WTC11 (cell line): Measurements from ENCODE around the gene KCNMA1. TPM values are rescaled to one million over a fixed set of nuclear protein-coding genes. Genes with fewer than 3 reads are reported as not detected.

ENCODE experiments used
- ATAC-seq: fragments of 200-7000 bp; cut with Tn5 transposase; 2 replicates; pipeline ENCODE4 v1.10.0; 2021; ENCODE audit warnings: mild to moderate bottlenecking, moderate library complexity
- CTCF ChIA-PET: fragments of 300-600 bp; sonication (Branson Sonifier 250); formaldehyde crosslinking; loops from one replicate; lab custom pipeline; 2021; ENCODE audit warnings: antibody characterized with exemption; lab: Charles Lee
- POLR2A ChIA-PET: fragments of 350-600 bp; sonication (Branson Sonifier 250); formaldehyde crosslinking; loops from one replicate; lab custom pipeline; 2021; ENCODE audit warnings: antibody characterized with exemption; lab: Charles Lee
- DNase-seq: peaks from one replicate; pipeline ENCODE4 v3.0.0; 2021; ENCODE audit warnings: low spot score
- H3K27ac Mint-ChIP-seq: 2 replicates; pipeline ENCODE4 v1.8.0; 2021; ENCODE audit warnings: mixed read lengths
- H3K27me3 Mint-ChIP-seq: 2 replicates; pipeline ENCODE4 v1.8.0; 2021; ENCODE audit warnings: low read depth, mild to moderate bottlenecking, moderate library complexity, mixed read lengths
- H3K36me3 Mint-ChIP-seq: 2 replicates; pipeline ENCODE4 v1.8.0; 2021; ENCODE audit warnings: mixed read lengths
- H3K4me1 Mint-ChIP-seq: 2 replicates; pipeline ENCODE4 v1.8.0; 2022; ENCODE audit warnings: mixed read lengths
- H3K4me3 Mint-ChIP-seq: 2 replicates; pipeline ENCODE4 v1.8.0; 2021; ENCODE audit warnings: mild to moderate bottlenecking, moderate library complexity, mixed read lengths
- H3K9me3 Mint-ChIP-seq: 2 replicates; pipeline ENCODE4 v1.8.0; 2021; ENCODE audit warnings: mixed read lengths
- AFF4 ChIP-seq: sonication (generic); formaldehyde crosslinking; IDR thresholded peaks from 2 replicates; pipeline ENCODE4 v1.8.1; 2023; ENCODE audit warnings: mild to moderate bottlenecking, missing genetic modification reagents, borderline replicate concordance
- E2F1 ChIP-seq: sonication (generic); formaldehyde crosslinking; IDR thresholded peaks from 2 replicates; pipeline ENCODE4 v1.8.0; 2022; ENCODE audit warnings: mild to moderate bottlenecking, missing genetic modification reagents
- GABPB1 ChIP-seq: sonication (generic); formaldehyde crosslinking; IDR thresholded peaks from 2 replicates; pipeline ENCODE4 v1.8.1; 2023; ENCODE audit warnings: mild to moderate bottlenecking, missing genetic modification reagents
- MAX ChIP-seq: sonication (generic); formaldehyde crosslinking; IDR thresholded peaks from 2 replicates; pipeline ENCODE4 v1.8.0; 2022; ENCODE audit warnings: mild to moderate bottlenecking, missing genetic modification reagents
- NFE2L1 ChIP-seq: sonication (generic); formaldehyde crosslinking; IDR thresholded peaks from 2 replicates; pipeline ENCODE4 v1.8.1; 2023; ENCODE audit warnings: missing genetic modification reagents
- NFYB ChIP-seq: sonication (generic); formaldehyde crosslinking; conservative IDR thresholded peaks from 2 replicates; pipeline ENCODE4 v1.8.0; 2022; ENCODE audit warnings: low read depth, missing genetic modification reagents
- RELA ChIP-seq: sonication (generic); formaldehyde crosslinking; IDR thresholded peaks from 2 replicates; pipeline ENCODE4 v1.8.1; 2022; ENCODE audit warnings: missing genetic modification reagents, mild to moderate bottlenecking, borderline replicate concordance
- RORB ChIP-seq: fragments of 250-450 bp; sonication (Bioruptor Pico); IDR thresholded peaks from 2 replicates; pipeline ENCODE4 v1.9.0; 2021; ENCODE audit warnings: mild to moderate bottlenecking
- SMAD3 ChIP-seq: sonication (generic); formaldehyde crosslinking; IDR thresholded peaks from 2 replicates; pipeline ENCODE4 v1.8.0; 2022; ENCODE audit warnings: missing genetic modification reagents, mild to moderate bottlenecking, borderline replicate concordance
- ZNF138 ChIP-seq: sonication (generic); formaldehyde crosslinking; conservative IDR thresholded peaks from 2 replicates; pipeline ENCODE4 v1.8.1; 2022; ENCODE audit warnings: mild to moderate bottlenecking, moderate library complexity, missing genetic modification reagents
- ZNF232 ChIP-seq: sonication (generic); formaldehyde crosslinking; IDR thresholded peaks from 2 replicates; pipeline ENCODE4 v1.8.0; 2022; ENCODE audit warnings: mild to moderate bottlenecking, missing genetic modification reagents
- total RNA-seq: library from RNA; stranded (reverse); gene quantifications from 3 replicates; pipeline ENCODE4 v1.2.3, GENCODE V29; 2021
- TF ChIP-seq, protein P1 (sequence below): sonication (generic); formaldehyde crosslinking; IDR thresholded peaks from 2 replicates; pipeline ENCODE4 v1.8.0; 2023; ENCODE audit warnings: missing genetic modification reagents
- TF ChIP-seq, protein P2 (sequence below): sonication (generic); formaldehyde crosslinking; IDR thresholded peaks from 2 replicates; pipeline ENCODE4 v1.8.1; 2023; ENCODE audit warnings: mild to moderate bottlenecking, missing genetic modification reagents, moderate library complexity
- TF ChIP-seq, protein P3 (sequence below): fragments of 200-600 bp; IDR thresholded peaks from 2 replicates; pipeline ENCODE4 v1.8.0; 2022; ENCODE audit warnings: antibody characterized with exemption

KCNMA1 gene
- total RNA-seq, 1 experiment from 2014 or later, result 7.3 TPM

DNA sequence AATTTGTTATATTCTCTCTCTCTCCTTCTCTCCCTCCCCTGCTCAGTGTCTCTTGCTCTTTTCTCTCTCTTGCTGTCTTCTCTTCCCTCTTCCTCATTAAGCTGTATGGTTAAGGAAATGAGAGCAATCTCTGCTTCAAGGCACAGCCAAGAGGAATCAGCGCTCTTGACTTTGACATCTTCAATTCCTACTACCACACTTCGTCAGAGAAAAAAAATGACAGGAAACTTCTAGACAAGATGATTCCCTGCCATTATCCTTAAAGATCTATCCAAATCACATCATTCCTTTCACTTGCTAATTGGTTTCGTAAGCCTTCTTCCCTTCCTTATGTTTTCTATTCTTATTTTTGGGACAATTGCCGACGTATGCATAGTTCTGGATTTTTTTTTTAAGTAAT lies 425.0 kb downstream of the KCNMA1 start (continued):
- no peak for TF ChIP-seq AFF4 (CRISPR knock-in tag)
- TF ChIP-seq RELA (CRISPR knock-in tag), result no peak
- TF ChIP-seq E2F1 (CRISPR knock-in tag), result no peak
- TF ChIP-seq NFYB (CRISPR knock-in tag), result no peak
- no peak for TF ChIP-seq SMAD3 (CRISPR knock-in tag)
- no peak for TF ChIP-seq MAX (CRISPR knock-in tag)
- no peak for TF ChIP-seq GABPB1 (CRISPR knock-in tag)
- TF ChIP-seq, protein P1, sequence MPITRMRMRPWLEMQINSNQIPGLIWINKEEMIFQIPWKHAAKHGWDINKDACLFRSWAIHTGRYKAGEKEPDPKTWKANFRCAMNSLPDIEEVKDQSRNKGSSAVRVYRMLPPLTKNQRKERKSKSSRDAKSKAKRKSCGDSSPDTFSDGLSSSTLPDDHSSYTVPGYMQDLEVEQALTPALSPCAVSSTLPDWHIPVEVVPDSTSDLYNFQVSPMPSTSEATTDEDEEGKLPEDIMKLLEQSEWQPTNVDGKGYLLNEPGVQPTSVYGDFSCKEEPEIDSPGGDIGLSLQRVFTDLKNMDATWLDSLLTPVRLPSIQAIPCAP (CRISPR knock-in tag), result no peak

- CTCF ChIA-PET, result no interaction called here
- no peak for TF ChIP-seq ZNF138
- TF ChIP-seq, protein P2, sequence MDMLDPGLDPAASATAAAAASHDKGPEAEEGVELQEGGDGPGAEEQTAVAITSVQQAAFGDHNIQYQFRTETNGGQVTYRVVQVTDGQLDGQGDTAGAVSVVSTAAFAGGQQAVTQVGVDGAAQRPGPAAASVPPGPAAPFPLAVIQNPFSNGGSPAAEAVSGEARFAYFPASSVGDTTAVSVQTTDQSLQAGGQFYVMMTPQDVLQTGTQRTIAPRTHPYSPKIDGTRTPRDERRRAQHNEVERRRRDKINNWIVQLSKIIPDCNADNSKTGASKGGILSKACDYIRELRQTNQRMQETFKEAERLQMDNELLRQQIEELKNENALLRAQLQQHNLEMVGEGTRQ (CRISPR knock-in tag), result no peak
- TF ChIP-seq E2F1 (CRISPR knock-in tag), result no peak
- no peak for TF ChIP-seq NFE2L1 (CRISPR knock-in tag)
- TF ChIP-seq, protein P3, sequence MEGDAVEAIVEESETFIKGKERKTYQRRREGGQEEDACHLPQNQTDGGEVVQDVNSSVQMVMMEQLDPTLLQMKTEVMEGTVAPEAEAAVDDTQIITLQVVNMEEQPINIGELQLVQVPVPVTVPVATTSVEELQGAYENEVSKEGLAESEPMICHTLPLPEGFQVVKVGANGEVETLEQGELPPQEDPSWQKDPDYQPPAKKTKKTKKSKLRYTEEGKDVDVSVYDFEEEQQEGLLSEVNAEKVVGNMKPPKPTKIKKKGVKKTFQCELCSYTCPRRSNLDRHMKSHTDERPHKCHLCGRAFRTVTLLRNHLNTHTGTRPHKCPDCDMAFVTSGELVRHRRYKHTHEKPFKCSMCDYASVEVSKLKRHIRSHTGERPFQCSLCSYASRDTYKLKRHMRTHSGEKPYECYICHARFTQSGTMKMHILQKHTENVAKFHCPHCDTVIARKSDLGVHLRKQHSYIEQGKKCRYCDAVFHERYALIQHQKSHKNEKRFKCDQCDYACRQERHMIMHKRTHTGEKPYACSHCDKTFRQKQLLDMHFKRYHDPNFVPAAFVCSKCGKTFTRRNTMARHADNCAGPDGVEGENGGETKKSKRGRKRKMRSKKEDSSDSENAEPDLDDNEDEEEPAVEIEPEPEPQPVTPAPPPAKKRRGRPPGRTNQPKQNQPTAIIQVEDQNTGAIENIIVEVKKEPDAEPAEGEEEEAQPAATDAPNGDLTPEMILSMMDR, result no peak
- TF ChIP-seq RORB, result no peak
- no peak for TF ChIP-seq ZNF232 (CRISPR knock-in tag)
- POLR2A ChIA-PET, result no interaction called here
- peaks cover 9% of the 10 kb centered on the region for H3K9me3 Mint-ChIP-seq
- no peak overlapping the region for H3K27ac Mint-ChIP-seq
- ATAC-seq, result no peak
- no peaks in the 10 kb centered on the region for H3K36me3 Mint-ChIP-seq
- H3K4me3 Mint-ChIP-seq, result no peak overlapping the region
- H3K4me1 Mint-ChIP-seq, result no peaks in the 10 kb centered on the region; the same call in 1 of the 2 replicates
- DNase-seq, result no peak
- H3K27me3 Mint-ChIP-seq, result no peaks in the 10 kb centered on the region
Observed at GRCh38 chr10:77210645-77211044, 427.0 kb downstream of the KCNMA1 start.
